GDM1 (cell line): ENCODE results near the gene BCL10.
"Not testable (repeated sequence)": the region's sequence is repeated elsewhere in the genome, so short reads cannot be mapped to it uniquely, and the experiment has no call there.

Experiments
- DNase-seq: peaks from one replicate; lab custom pipeline; 2025; lab: John Stamatoyannopoulos, UW

The BCL10 gene

GRCh38 chr1:85264150-85264549 is 12.3 kb downstream of the BCL10 start:
- DNase-seq, result no peak

GRCh38 chr1:85262985-85263384 is 13.4 kb downstream of the BCL10 start:
- no peak for DNase-seq

- no peak for DNase-seq
Measured at GRCh38 chr1:85259912-85260274, 16.5 kb downstream of the BCL10 start.

- peak; percentile 89 for DNase-seq
Measured at GRCh38 chr1:85259118-85259911, 17.1 kb downstream of the BCL10 start, which contains the start of gene C1orf52. TSS of gene C1orf52 (minus strand) at chr1:85259662. CDS start at chr1:85259633, 29 bp downstream.

GRCh38 chr1:85258536-85259117 is 17.8 kb downstream of the BCL10 start:
- no peak for DNase-seq

- not testable (repeated sequence) for DNase-seq
Measured at GRCh38 chr1:85249042-85249441, 27.4 kb downstream of the BCL10 start.

- DNase-seq, result no peak
Measured at GRCh38 chr1:85245891-85246290, 30.5 kb downstream of the BCL10 start.

GRCh38 chr1:85245456-85245855 is 31.0 kb downstream of the BCL10 start:
- DNase-seq, result no peak

- DNase-seq, result no peak
Measured at GRCh38 chr1:85244271-85245061, 32.0 kb downstream of the BCL10 start.

GRCh38 chr1:85243372-85243771 is 33.1 kb downstream of the BCL10 start:
- no peak for DNase-seq

GRCh38 chr1:85240643-85241042 is 35.8 kb downstream of the BCL10 start:
- DNase-seq, result no peak

GRCh38 chr1:85240174-85240601 is 36.2 kb downstream of the BCL10 start:
- DNase-seq, result no peak

GRCh38 chr1:85237613-85238012 is 38.8 kb downstream of the BCL10 start:
- no peak for DNase-seq

GRCh38 chr1:85230305-85230977 is 46.0 kb downstream of the BCL10 start:
- DNase-seq, result no peak

GRCh38 chr1:85229574-85230097 is 46.8 kb downstream of the BCL10 start:
- no peak for DNase-seq

GRCh38 chr1:85228972-85229371 is 47.5 kb downstream of the BCL10 start:
- DNase-seq, result no peak

GRCh38 chr1:85225624-85226380 is 50.6 kb downstream of the BCL10 start:
- no peak for DNase-seq

- DNase-seq, result no peak
Measured at GRCh38 chr1:85224734-85225623, 51.5 kb downstream of the BCL10 start.

- no peak for DNase-seq
Measured at GRCh38 chr1:85224295-85224694, 52.1 kb downstream of the BCL10 start.

- no peak for DNase-seq
Measured at GRCh38 chr1:85223334-85223733, 53.1 kb downstream of the BCL10 start.
